GM13976 (cell line): Measurements from ENCODE around the gene CHTOP.

Source experiments
- DNase-seq: peaks from one replicate; pipeline ENCODE4 v3.0.0; 2012; ENCODE audit warnings: low spot score
- CTCF ChIP-seq: IDR thresholded peaks from 2 replicates; pipeline ENCODE4 v1.5.1; 2012; ENCODE audit warnings: borderline replicate concordance, mild to moderate bottlenecking; ENCODE audit not compliant: insufficient read depth; ENCODE audit errors: extremely low read depth, missing control alignments, control extremely low read depth
- in situ Hi-C: fragments of 300-500 bp; cut with MboI; formaldehyde crosslinking; loops from one replicate; pipeline ENCODE4 v1.12.0; 2022; ENCODE audit warnings: low sequenced_read_pairs, mixed read lengths, inconsistent platforms; ENCODE audit not compliant: unreplicated experiment

CHTOP gene

GRCh38 chr1:153612111-153612754 is 21.6 kb upstream of the CHTOP start:
- no peak for TF ChIP-seq CTCF
- DNase-seq = peak; percentile 26
- in situ Hi-C loops = no loop called here

- DNase-seq = peak; percentile 30
- in situ Hi-C loops = no loop called here
- no peak for TF ChIP-seq CTCF
These were observed 21.0 kb upstream of the CHTOP start, which contains the start of gene S100A16 for GRCh38 chr1:153612755-153613331. Gene S100A16, minus strand, starts transcription at chr1:153613137. Its CDS starts 4,986 bp downstream, at chr1:153608151.

- TF ChIP-seq CTCF = no peak
- in situ Hi-C loops = no loop called here
- DNase-seq = no peak
These were observed 20.5 kb upstream of the CHTOP start for GRCh38 chr1:153613406-153613805.

- no peak for TF ChIP-seq CTCF
- DNase-seq = no peak
- in situ Hi-C loops = no loop called here
These were observed 19.5 kb upstream of the CHTOP start for GRCh38 chr1:153614189-153614900.

GRCh38 chr1:153614906-153615305 is 19.0 kb upstream of the CHTOP start:
- DNase-seq = no peak
- in situ Hi-C loops = no loop called here
- TF ChIP-seq CTCF = no peak

- no peak for TF ChIP-seq CTCF
- DNase-seq = no peak
- in situ Hi-C loops = no loop called here
These were observed 18.5 kb upstream of the CHTOP start for GRCh38 chr1:153615406-153615805.
